H1 (cell line): ENCODE measurements around the gene NOL4L. TPM values are rescaled to one million over a fixed set of nuclear protein-coding genes. Genes with fewer than 3 reads are reported as not detected.

ENCODE experiments used
- ASH2L ChIP-seq: fragments of 200-600, 300-600 bp; sonication (generic); IDR thresholded peaks from one replicate; pipeline ENCODE4 v1.7.1; 2017; ENCODE audit warnings: low read length
- ATF3 ChIP-seq: IDR thresholded peaks from 2 replicates; pipeline ENCODE4 v1.6.1; 2011; ENCODE audit warnings: low read depth, mild to moderate bottlenecking, low read length; ENCODE audit not compliant: insufficient read depth
- EZH2 ChIP-seq: fragments of 200-600 bp; sonication (generic); IDR thresholded peaks from 2 replicates; pipeline ENCODE4 v1.7.1; 2012; ENCODE audit warnings: low read depth, mild to moderate bottlenecking, moderate library complexity, low read length, inconsistent platforms; ENCODE audit not compliant: severe bottlenecking
- GABPA ChIP-seq: IDR thresholded peaks from 2 replicates; pipeline ENCODE4 v1.6.1; 2011; ENCODE audit warnings: mild to moderate bottlenecking, low read length, moderate library complexity, borderline replicate concordance; ENCODE audit not compliant: insufficient read depth
- NRF1 ChIP-seq: IDR thresholded peaks from 2 replicates; pipeline ENCODE4 v1.6.1; 2011; ENCODE audit warnings: mild to moderate bottlenecking, low read depth, low read length, improper control_type of control experiment
- RBBP5 ChIP-seq: IDR thresholded peaks from 2 replicates; pipeline ENCODE4 v1.7.1; 2012; ENCODE audit warnings: low read depth, mild to moderate bottlenecking, inconsistent platforms, low read length, moderate library complexity, borderline replicate concordance
- RFX5 ChIP-seq: IDR thresholded peaks from 2 replicates; pipeline ENCODE4 v1.6.1; 2011; ENCODE audit warnings: low read depth, low read length, improper control_type of control experiment, borderline replicate concordance
- SP1 ChIP-seq: IDR thresholded peaks from 2 replicates; pipeline ENCODE4 v1.6.1; 2011; ENCODE audit warnings: low read depth, low read length
- SUZ12 ChIP-seq: fragments of 200-600 bp; sonication (generic); IDR thresholded peaks from 2 replicates; pipeline ENCODE4 v1.6.1; 2012; ENCODE audit warnings: mild to moderate bottlenecking, inconsistent platforms, low read length, moderate library complexity, mixed read lengths
- TBP ChIP-seq: IDR thresholded peaks from 2 replicates; pipeline ENCODE4 v1.6.1; 2011; ENCODE audit warnings: low read depth, low read length, improper control_type of control experiment
- polyA plus RNA-seq, 7 experiments: library from polyadenylated mRNA; depleted of rRNA in 3 of 7; stranded (reverse) in 5 of 7; unstranded in 2 of 7; fragments of >200 nt in 5 of 7; fragments of 200-250 nt in 2 of 7; gene quantifications; 1 replicate in 5 of 7; 2 replicates in 1 of 7; 4 replicates in 1 of 7; pipeline versions ENCODE4 v1.2.1 to v1.2.3, GENCODE V29; 2011 to 2013; ENCODE audit warnings: missing spikeins in 2 of 7, mixed read lengths in 2 of 7
- total RNA-seq: library from RNA; stranded (reverse); fragmentation: NEBNext Ultra II Directional; extraction: Animal tissue kit (Norgen Biotek cat#: 25700); gene quantifications from 2 replicates; pipeline ENCODE4 v1.2.1, GENCODE V29; 2021

Gene NOL4L
- total and polyA plus RNA-seq, 2 of the 8 experiments (the other 6 are each of a cell fraction or from before 2014, with no cell fraction given), result 15.3 to 23.7 TPM

DNA sequence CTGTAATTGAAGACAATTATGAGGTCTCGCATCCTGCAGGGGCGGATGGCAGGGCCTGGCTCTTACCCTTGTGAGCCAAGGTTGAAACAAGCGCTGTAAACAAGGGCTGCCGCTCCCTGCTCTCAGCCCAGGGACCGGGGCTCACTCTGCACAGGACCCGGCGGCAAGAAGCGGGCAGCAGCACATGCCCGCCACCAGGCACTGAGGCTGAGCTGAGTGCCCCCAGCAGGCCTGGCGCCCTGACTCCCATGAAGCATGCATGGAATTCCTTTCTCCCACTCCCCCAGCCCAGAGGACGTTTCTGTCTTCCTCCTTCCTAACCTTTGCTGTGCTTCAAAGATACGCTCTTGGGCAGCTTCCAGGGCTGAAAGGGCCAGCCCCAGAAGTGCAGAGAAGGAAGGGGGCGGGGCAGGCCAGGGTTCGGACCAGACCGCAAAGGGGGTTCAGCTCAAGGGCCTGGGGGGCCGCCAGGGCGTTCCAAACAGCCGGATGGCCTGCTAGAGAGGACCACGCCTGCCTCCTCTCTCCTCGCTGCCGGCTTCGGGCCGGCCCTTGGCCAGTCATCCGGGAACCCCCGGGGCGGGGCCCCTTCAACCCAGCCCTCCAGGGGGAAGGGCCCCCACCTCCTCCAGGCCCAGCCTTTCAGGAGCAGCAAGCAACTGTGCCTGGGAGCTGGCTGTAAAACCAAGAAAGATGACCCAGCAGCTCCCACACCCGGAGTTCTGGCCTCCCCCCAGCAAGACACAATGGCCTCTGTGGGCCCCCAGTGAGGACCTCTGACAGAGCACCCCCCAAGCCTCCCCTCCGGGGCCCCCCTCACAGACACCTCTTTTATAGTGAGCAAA lies 109.9 kb downstream of the NOL4L start (continued):
- TF ChIP-seq GABPA, result no peak
- no peak for TF ChIP-seq SP1
- TF ChIP-seq SUZ12, result no peak
- TF ChIP-seq TBP, result no peak
- no peak for TF ChIP-seq RFX5
- no peak for TF ChIP-seq NRF1
- no peak for TF ChIP-seq ASH2L
- no peak for TF ChIP-seq ATF3
- TF ChIP-seq RBBP5, result peak; percentile 20; the same call in 1 of the 2 replicates
- TF ChIP-seq EZH2, result no peak
